ENCODE measurements around the gene CAPN5. TPM values are rescaled to one million over a fixed set of nuclear protein-coding genes. Genes with fewer than 3 reads are reported as not detected.

CAPN5 gene
- total and polyA plus RNA-seq, 2 donors (not counting 1 experiment from before 2014, with no cell fraction given) = 17.5 to 20.4 TPM

DNA sequence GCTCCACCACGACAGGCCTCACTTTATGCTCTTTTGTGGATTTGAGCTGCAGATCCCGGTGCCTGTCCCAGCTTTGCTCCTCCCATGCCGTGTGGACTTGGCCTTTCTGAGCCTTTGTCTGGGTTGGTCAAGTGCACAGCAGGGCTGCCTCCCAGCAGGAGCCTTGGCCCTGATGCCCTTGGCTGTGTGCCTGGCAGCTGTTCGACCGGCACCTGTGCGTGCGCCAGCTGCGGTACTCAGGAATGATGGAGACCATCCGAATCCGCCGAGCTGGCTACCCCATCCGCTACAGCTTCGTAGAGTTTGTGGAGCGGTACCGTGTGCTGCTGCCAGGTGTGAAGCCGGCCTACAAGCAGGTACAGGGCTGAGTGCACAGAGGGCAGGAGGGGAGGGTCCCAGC lies 107.8 kb downstream of the CAPN5 start:
- no peaks in the 10 kb centered on the region for H4K20me1 ChIP-seq (ENCODE audit: control insufficient read depth, extremely low read depth, insufficient read depth, low read length)
- H3K27me3 ChIP-seq (ENCODE audit: control insufficient read depth, insufficient read depth, low read length) = no peaks in the 10 kb centered on the region
- no peaks in the 10 kb centered on the region for H3K79me2 ChIP-seq (ENCODE audit: control insufficient read depth, insufficient read depth, low read length)
- no peak overlapping the region for H3K4me2 ChIP-seq (ENCODE audit: extremely low read depth, insufficient read depth, low read length)
- H3K27ac ChIP-seq (ENCODE audit: insufficient read depth, low read length) = no peak overlapping the region
- no peak overlapping the region for H3K9ac ChIP-seq (ENCODE audit: insufficient read depth, low read length)
- H2AFZ ChIP-seq (ENCODE audit: low read length) = no peak overlapping the region
- no peaks in the 10 kb centered on the region for H3K4me1 ChIP-seq (ENCODE audit: control insufficient read depth, extremely low read depth, insufficient read depth, low read length)
- TF ChIP-seq EZH2 (IDR thresholded peaks at IDR 0.05; ENCODE audit: low read length, missing control alignments) = no peak
- TF ChIP-seq, protein P1, sequence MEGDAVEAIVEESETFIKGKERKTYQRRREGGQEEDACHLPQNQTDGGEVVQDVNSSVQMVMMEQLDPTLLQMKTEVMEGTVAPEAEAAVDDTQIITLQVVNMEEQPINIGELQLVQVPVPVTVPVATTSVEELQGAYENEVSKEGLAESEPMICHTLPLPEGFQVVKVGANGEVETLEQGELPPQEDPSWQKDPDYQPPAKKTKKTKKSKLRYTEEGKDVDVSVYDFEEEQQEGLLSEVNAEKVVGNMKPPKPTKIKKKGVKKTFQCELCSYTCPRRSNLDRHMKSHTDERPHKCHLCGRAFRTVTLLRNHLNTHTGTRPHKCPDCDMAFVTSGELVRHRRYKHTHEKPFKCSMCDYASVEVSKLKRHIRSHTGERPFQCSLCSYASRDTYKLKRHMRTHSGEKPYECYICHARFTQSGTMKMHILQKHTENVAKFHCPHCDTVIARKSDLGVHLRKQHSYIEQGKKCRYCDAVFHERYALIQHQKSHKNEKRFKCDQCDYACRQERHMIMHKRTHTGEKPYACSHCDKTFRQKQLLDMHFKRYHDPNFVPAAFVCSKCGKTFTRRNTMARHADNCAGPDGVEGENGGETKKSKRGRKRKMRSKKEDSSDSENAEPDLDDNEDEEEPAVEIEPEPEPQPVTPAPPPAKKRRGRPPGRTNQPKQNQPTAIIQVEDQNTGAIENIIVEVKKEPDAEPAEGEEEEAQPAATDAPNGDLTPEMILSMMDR (conservative IDR thresholded peaks at IDR 0.05 in 1 of 2, IDR thresholded peaks at IDR 0.05 in 1 of 2; ENCODE audit: low read depth in 1 of 2, low read length in 2 of 2) = no peak
- H3K36me3 ChIP-seq (ENCODE audit: control insufficient read depth, insufficient read depth, low read length) = no peaks in the 10 kb centered on the region
- DNase-seq (ENCODE audit: low read depth in 2 of 2) = no peak
- no peak overlapping the region for H3K4me3 ChIP-seq (replicated peaks in 1 of 4; ENCODE audit: control extremely low read depth in 1 of 4, insufficient read depth in 1 of 4, low read depth in 3 of 4, low read length in 4 of 4)
- H3K9me3 ChIP-seq (ENCODE audit: control insufficient read depth, insufficient read depth, low read depth, low read length) = no peaks in the 10 kb centered on the region

- no peaks in the 10 kb centered on the region for H3K4me1 ChIP-seq (ENCODE audit: control insufficient read depth, extremely low read depth, insufficient read depth, low read length)
These were observed 108.5 kb downstream of the CAPN5 start for GRCh38 chr11:77175021-77175842.

More at GRCh38 chr11:77175021-77175842, 108.5 kb downstream of the CAPN5 start:
- Histone ChIP-seq H3K27me3 (ENCODE audit: control insufficient read depth, insufficient read depth, low read length) (peaks cover 3% of the 10 kb centered on the region), H3K27ac (ENCODE audit: insufficient read depth, low read length) (no peak overlapping the region), H2AFZ (ENCODE audit: low read length) (no peak overlapping the region), H3K79me2 (ENCODE audit: control insufficient read depth, insufficient read depth, low read length) (no peaks in the 10 kb centered on the region), H3K9me3 (ENCODE audit: control insufficient read depth, insufficient read depth, low read depth, low read length) (no peaks in the 10 kb centered on the region), H3K9ac (ENCODE audit: insufficient read depth, low read length) (no peak overlapping the region), H3K4me2 (ENCODE audit: extremely low read depth, insufficient read depth, low read length) (no peak overlapping the region), H4K20me1 (ENCODE audit: control insufficient read depth, extremely low read depth, insufficient read depth, low read length) (no peaks in the 10 kb centered on the region), H3K4me3 (replicated peaks in 1 of 4; ENCODE audit: control extremely low read depth in 1 of 4, insufficient read depth in 1 of 4, low read depth in 3 of 4, low read length in 4 of 4) (no peak overlapping the region), H3K36me3 (ENCODE audit: control insufficient read depth, insufficient read depth, low read length) (no peaks in the 10 kb centered on the region)
- TF ChIP-seq, protein P1 (conservative IDR thresholded peaks at IDR 0.05 in 1 of 2, IDR thresholded peaks at IDR 0.05 in 1 of 2; ENCODE audit: low read depth in 1 of 2, low read length in 2 of 2) = no peak
- no peak for TF ChIP-seq EZH2 (IDR thresholded peaks at IDR 0.05; ENCODE audit: low read length, missing control alignments)
- no peak for DNase-seq (ENCODE audit: low read depth in 2 of 2)

Other genes starting within 250 kb of the CAPN5 start
- 5.6 and 6.1 TPM in 2 replicates for gene ACER3, start 206.1 kb upstream of the CAPN5 start, total RNA-seq
- gene ACER3, start 206.1 kb upstream of the CAPN5 start, polyA plus RNA-seq = 11.8 and 22.3 TPM in 2 replicates
- gene B3GNT6, start 32.6 kb upstream of the CAPN5 start, total RNA-seq = not detected in 2 replicates
- gene B3GNT6, start 32.6 kb upstream of the CAPN5 start, polyA plus RNA-seq = not detected in 2 replicates
- 0.51 and 0.83 TPM in 2 replicates for gene OMP, start 35.9 kb downstream of the CAPN5 start, total RNA-seq
- gene OMP, start 35.9 kb downstream of the CAPN5 start, polyA plus RNA-seq = not detected in 2 replicates
- 0.26 and 0.33 TPM in 2 replicates for gene MYO7A, start 61.3 kb downstream of the CAPN5 start, total RNA-seq
- gene MYO7A, start 61.3 kb downstream of the CAPN5 start, polyA plus RNA-seq = 0.01 and 0.05 TPM in 2 replicates
- not detected in 2 replicates for gene GDPD4, start 234.7 kb downstream of the CAPN5 start, total RNA-seq
- gene GDPD4, start 234.7 kb downstream of the CAPN5 start, polyA plus RNA-seq = not detected in 2 replicates

All from fibroblast of lung (primary cell).